SH-SY5Y (cell line): ENCODE measurements around the gene SPOCK3.

Experiments
- GATA2 ChIP-seq: IDR thresholded peaks from 2 replicates; pipeline ENCODE4 v1.6.1; 2011; ENCODE audit warnings: mild to moderate bottlenecking, low read depth, low read length
- GATA3 ChIP-seq: IDR thresholded peaks from 2 replicates; pipeline ENCODE4 v1.6.1; 2011; ENCODE audit warnings: low read depth, mild to moderate bottlenecking, low read length, moderate library complexity

The SPOCK3 gene

GRCh38 chr4:167031534-167032156, 202.6 kb downstream of the SPOCK3 start:
- no peak for TF ChIP-seq GATA2
- no peak for TF ChIP-seq GATA3

- no peak for TF ChIP-seq GATA2
- no peak for TF ChIP-seq GATA3
Observed at GRCh38 chr4:167028976-167029375, 205.3 kb downstream of the SPOCK3 start.

- no peak for TF ChIP-seq GATA3
- no peak for TF ChIP-seq GATA2
Observed at GRCh38 chr4:167025670-167026069, 208.6 kb downstream of the SPOCK3 start.

- no peak for TF ChIP-seq GATA2
- no peak for TF ChIP-seq GATA3
Observed at GRCh38 chr4:167023364-167023925, 210.8 kb downstream of the SPOCK3 start.

- TF ChIP-seq GATA3: no peak
- peak; percentile 38; the same call in 1 of the 2 replicates for TF ChIP-seq GATA2
Observed at GRCh38 chr4:167021545-167022155, 212.6 kb downstream of the SPOCK3 start.

- no peak for TF ChIP-seq GATA3
- no peak for TF ChIP-seq GATA2
Observed at GRCh38 chr4:167020410-167020809, 213.9 kb downstream of the SPOCK3 start.

- no peak for TF ChIP-seq GATA2
- TF ChIP-seq GATA3: no peak
Observed at GRCh38 chr4:167014944-167015343, 219.3 kb downstream of the SPOCK3 start.

- TF ChIP-seq GATA2 (no peak), GATA3 (no peak)
Observed at GRCh38 chr4:167003326-167003725, 231.0 kb downstream of the SPOCK3 start.

- TF ChIP-seq GATA3: no peak
- TF ChIP-seq GATA2: no peak
Observed at GRCh38 chr4:167000141-167000852, 234.0 kb downstream of the SPOCK3 start.

GRCh38 chr4:166996216-166996615, 238.1 kb downstream of the SPOCK3 start:
- TF ChIP-seq GATA2 (no peak), GATA3 (no peak)

- TF ChIP-seq GATA2 (no peak), GATA3 (no peak)
Observed at GRCh38 chr4:166994686-166995085, 239.6 kb downstream of the SPOCK3 start.

GRCh38 chr4:166991006-166991561, 243.2 kb downstream of the SPOCK3 start:
- no peak for TF ChIP-seq GATA3
- no peak for TF ChIP-seq GATA2

- TF ChIP-seq GATA3 (no peak), GATA2 (no peak)
Observed at GRCh38 chr4:166989886-166990285, 244.4 kb downstream of the SPOCK3 start.

GRCh38 chr4:166987026-166987425, 247.3 kb downstream of the SPOCK3 start:
- no peak for TF ChIP-seq GATA2
- no peak for TF ChIP-seq GATA3
